SU-DHL-6 (cell line): ENCODE data around the gene CFAP410.

Source experiments
- H2AFZ ChIP-seq: fragments of 200-600 bp; sonication (generic); 2 replicates; pipeline ENCODE4 v1.6.1; 2014; ENCODE audit warnings: low read depth, mild to moderate bottlenecking, moderate library complexity, mixed read lengths, antibody characterized with exemption, low read length; ENCODE audit not compliant: severe bottlenecking
- H3F3A ChIP-seq: fragments of 200-600 bp; shearing (Covaris generic); 2 replicates; pipeline ENCODE4 v1.6.0; 2016; ENCODE audit warnings: antibody characterized with exemption, mild to moderate bottlenecking; ENCODE audit not compliant: insufficient read depth
- H3K27ac ChIP-seq: fragments of 200-600 bp; sonication (generic); 2 replicates; pipeline ENCODE4 v1.5.1; 2016; ENCODE audit warnings: low read depth, mild to moderate bottlenecking, low read length, moderate library complexity, mixed read lengths
- H3K27me3 ChIP-seq: fragments of 200-600 bp; sonication (generic), shearing (Covaris generic); 2 replicates; pipeline ENCODE4 v1.6.0; 2014; ENCODE audit warnings: mild to moderate bottlenecking, low read length
- H3K36me3 ChIP-seq: fragments of 200-600 bp; sonication (generic); 2 replicates; pipeline ENCODE4 v1.6.1; 2014; ENCODE audit warnings: mild to moderate bottlenecking, low read length, mixed read lengths
- H3K4me2 ChIP-seq: fragments of 300-600, 200-600 bp; shearing (Covaris generic), sonication (generic); 2 replicates; pipeline ENCODE4 v1.6.0; 2014; ENCODE audit warnings: low read length, low read depth, mild to moderate bottlenecking; ENCODE audit not compliant: poor library complexity, severe bottlenecking
- H3K4me3 ChIP-seq: fragments of 200-600 bp; sonication (generic); 2 replicates; pipeline ENCODE4 v1.5.1; 2014; ENCODE audit warnings: antibody characterized with exemption, low read length, mild to moderate bottlenecking, mixed read lengths; ENCODE audit not compliant: insufficient read depth, poor library complexity, severe bottlenecking
- H3K79me2 ChIP-seq: fragments of 200-600 bp; sonication (generic); 2 replicates; pipeline ENCODE4 v1.6.1; 2014; ENCODE audit warnings: mild to moderate bottlenecking, low read length, moderate library complexity; ENCODE audit not compliant: insufficient read depth
- H3K9ac ChIP-seq: fragments of 200-600 bp; sonication (generic); 2 replicates; pipeline ENCODE4 v1.7.0; 2014; ENCODE audit warnings: mild to moderate bottlenecking, low read length
- H3K9me2 ChIP-seq: fragments of 200-600 bp; sonication (generic); replicated peaks from 2 replicates; pipeline ENCODE4 v1.6.1; 2014; ENCODE audit warnings: low read length; ENCODE audit not compliant: insufficient read depth
- H3K9me3 ChIP-seq: fragments of 200-600 bp; sonication (generic); 2 replicates; pipeline ENCODE4 v1.6.1; 2014; ENCODE audit warnings: low read length, mixed read lengths; ENCODE audit not compliant: insufficient read depth
- H4K20me1 ChIP-seq: fragments of 200-600 bp; sonication (generic); 2 replicates; pipeline ENCODE4 v1.6.1; 2014; ENCODE audit warnings: low read depth, mild to moderate bottlenecking, antibody characterized with exemption, low read length, moderate library complexity, mixed read lengths
- EZH2phosphoT487 ChIP-seq: fragments of 200-600 bp; sonication (generic), shearing (Covaris generic); conservative IDR thresholded peaks from 2 replicates; pipeline ENCODE4 v1.6.1; 2018; ENCODE audit warnings: mild to moderate bottlenecking, antibody characterized with exemption, low read length, moderate library complexity, mixed read lengths
- TF ChIP-seq, protein P1 (sequence below): fragments of 200-600 bp; sonication (generic); IDR thresholded peaks from one replicate; pipeline ENCODE4 v1.5.1; 2017; ENCODE audit warnings: antibody characterized with exemption, mild to moderate bottlenecking, low read length, moderate library complexity; ENCODE audit not compliant: insufficient read depth, poor library complexity, severe bottlenecking

Gene CFAP410

DNA sequence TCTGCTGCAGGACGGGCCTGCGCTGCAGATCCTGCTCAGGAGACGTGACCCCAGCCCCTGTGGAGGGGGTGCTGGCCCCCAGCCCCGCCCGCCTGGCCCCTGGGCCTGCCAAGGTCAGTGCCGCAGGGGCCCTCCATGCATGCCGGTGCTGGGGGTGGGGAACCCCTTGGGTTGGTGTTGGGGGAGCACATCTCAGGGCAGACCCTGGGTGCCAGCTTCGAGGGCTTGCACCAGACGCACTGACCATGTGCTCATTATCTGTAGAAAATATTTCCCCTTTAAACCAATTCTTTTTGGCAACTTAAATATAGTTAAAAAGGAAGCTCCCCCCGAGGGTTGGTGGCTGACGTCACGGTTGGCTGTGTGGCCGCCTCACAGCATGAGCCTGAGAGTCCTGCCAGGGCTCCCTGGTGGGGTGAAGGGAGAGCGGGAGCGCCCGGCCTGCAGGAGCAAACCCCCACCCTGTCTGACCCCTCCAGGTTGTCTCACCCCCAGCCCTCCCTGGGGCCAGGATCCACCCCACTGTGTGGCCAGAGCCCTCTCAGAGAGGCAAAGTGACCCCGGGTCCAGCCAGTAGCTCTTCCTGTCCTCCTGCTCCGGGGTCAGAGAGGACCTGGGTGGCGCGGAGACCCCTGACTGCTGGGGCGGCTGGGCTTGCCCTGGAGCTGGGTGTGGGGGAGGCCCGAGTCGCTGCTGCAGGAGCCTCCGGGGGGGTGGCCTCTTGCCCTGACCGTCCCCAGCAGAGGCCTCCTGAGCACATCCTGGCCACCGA lies 44.6 kb downstream of the CFAP410 start:
- Histone ChIP-seq H3F3A (peaks cover 6% of the 10 kb centered on the region), H3K4me2 (no peak overlapping the region), H3K27me3 (no peaks in the 10 kb centered on the region), H3K9ac (no peak overlapping the region), H4K20me1 (no peaks in the 10 kb centered on the region), H3K79me2 (no peaks in the 10 kb centered on the region), H3K9me2 (no peaks in the 10 kb centered on the region), H3K4me3 (no peak overlapping the region), H3K9me3 (no peaks in the 10 kb centered on the region), H3K36me3 (no peaks in the 10 kb centered on the region), H2AFZ (no peak overlapping the region), H3K27ac (no peak overlapping the region)
- TF ChIP-seq, protein P1, sequence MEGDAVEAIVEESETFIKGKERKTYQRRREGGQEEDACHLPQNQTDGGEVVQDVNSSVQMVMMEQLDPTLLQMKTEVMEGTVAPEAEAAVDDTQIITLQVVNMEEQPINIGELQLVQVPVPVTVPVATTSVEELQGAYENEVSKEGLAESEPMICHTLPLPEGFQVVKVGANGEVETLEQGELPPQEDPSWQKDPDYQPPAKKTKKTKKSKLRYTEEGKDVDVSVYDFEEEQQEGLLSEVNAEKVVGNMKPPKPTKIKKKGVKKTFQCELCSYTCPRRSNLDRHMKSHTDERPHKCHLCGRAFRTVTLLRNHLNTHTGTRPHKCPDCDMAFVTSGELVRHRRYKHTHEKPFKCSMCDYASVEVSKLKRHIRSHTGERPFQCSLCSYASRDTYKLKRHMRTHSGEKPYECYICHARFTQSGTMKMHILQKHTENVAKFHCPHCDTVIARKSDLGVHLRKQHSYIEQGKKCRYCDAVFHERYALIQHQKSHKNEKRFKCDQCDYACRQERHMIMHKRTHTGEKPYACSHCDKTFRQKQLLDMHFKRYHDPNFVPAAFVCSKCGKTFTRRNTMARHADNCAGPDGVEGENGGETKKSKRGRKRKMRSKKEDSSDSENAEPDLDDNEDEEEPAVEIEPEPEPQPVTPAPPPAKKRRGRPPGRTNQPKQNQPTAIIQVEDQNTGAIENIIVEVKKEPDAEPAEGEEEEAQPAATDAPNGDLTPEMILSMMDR: no peak
- no peak for TF ChIP-seq EZH2phosphoT487

DNA sequence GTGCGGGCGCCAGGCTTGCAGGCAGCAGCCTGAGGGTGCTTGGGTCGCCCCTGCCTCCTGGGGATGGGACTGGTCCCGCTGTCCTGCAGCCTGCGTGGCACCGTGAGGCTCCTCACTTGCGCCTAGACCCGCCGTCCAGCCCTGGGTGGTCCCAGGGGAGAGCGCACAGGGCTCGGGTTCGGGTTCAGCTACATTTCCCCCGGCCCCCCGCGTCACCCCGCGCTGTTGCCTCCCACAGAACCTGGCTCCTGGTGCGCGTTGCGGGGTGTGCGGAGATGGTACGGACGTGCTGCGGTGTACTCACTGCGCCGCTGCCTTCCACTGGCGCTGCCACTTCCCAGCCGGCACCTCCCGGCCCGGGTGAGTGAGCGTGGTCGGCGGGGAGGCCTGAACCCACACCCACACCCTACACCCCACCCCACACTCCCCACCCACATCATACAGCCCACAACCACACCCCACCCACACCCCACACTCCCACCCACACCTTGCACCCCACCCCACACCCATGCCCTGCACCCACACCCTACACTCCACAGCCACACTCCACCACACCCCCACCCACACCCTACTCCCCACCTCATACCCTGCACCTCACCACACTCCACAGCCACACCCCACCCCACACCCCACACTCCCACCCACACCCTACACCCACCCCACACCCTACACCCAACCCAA lies 45.5 kb downstream of the CFAP410 start:
- Histone ChIP-seq H3K9me2 (no peaks in the 10 kb centered on the region), H3F3A (no peaks in the 10 kb centered on the region), H3K9ac (no peak overlapping the region), H3K27me3 (no peaks in the 10 kb centered on the region), H3K27ac (no peak overlapping the region), H3K9me3 (no peaks in the 10 kb centered on the region), H4K20me1 (no peaks in the 10 kb centered on the region), H2AFZ (no peak overlapping the region), H3K4me2 (no peak overlapping the region), H3K4me3 (no peak overlapping the region), H3K36me3 (no peaks in the 10 kb centered on the region), H3K79me2 (no peaks in the 10 kb centered on the region)
- TF ChIP-seq, protein P1: no peak
- TF ChIP-seq EZH2phosphoT487: no peak

DNA sequence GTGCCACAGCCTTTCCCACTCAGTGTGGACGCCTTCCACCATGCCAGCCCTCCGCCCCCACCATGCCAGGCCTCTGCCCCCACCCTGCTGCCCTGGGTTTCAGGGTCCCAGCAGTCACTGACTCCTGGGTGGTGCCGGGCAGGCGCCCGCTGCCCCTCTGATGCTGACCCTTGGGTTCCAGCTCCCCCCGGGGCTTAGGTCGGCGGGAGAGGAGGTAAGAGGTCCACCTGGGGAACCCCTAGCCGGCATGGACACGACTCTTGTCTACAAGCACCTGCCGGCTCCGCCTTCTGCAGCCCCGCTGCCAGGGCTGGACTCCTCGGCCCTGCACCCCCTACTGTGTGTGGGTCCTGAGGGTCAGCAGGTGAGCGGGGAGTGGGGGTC lies 46.4 kb downstream of the CFAP410 start:
- Histone ChIP-seq H3K79me2 (no peaks in the 10 kb centered on the region), H3K9me2 (no peaks in the 10 kb centered on the region), H2AFZ (no peak overlapping the region), H3K4me2 (no peak overlapping the region), H3K27ac (no peak overlapping the region), H3K9me3 (no peaks in the 10 kb centered on the region), H3K36me3 (no peaks in the 10 kb centered on the region), H3F3A (no peaks in the 10 kb centered on the region), H3K27me3 (no peaks in the 10 kb centered on the region), H4K20me1 (no peaks in the 10 kb centered on the region), H3K9ac (no peak overlapping the region), H3K4me3 (no peak overlapping the region)
- TF ChIP-seq EZH2phosphoT487: no peak
- TF ChIP-seq, protein P1: no peak
